HG02981 (cell line): ENCODE data around the gene CEND1.

Experiments used
- ATAC-seq: cut with Tn5 transposase; IDR thresholded peaks from one replicate; pipeline ENCODE4 v1.9.1; 2021; ENCODE audit warnings: mild to moderate bottlenecking, moderate library complexity; ENCODE audit not compliant: unreplicated experiment

Gene CEND1

GRCh38 chr11:827897-828192 lies 38.0 kb upstream of the CEND1 start, which contains the start of gene CRACR2B:
Gene CRACR2B (plus strand): TSS chr11:827919. CDS start chr11:828608, 689 bp downstream.
- ATAC-seq: no peak

- no peak for ATAC-seq
These were observed 37.4 kb upstream of the CEND1 start for GRCh38 chr11:827146-827896.

GRCh38 chr11:826836-827145 lies 36.9 kb upstream of the CEND1 start:
- no peak for ATAC-seq

GRCh38 chr11:826227-826621 lies 36.3 kb upstream of the CEND1 start:
- ATAC-seq: no peak

- no peak for ATAC-seq
These were observed 35.7 kb upstream of the CEND1 start for GRCh38 chr11:825366-826226.

- ATAC-seq: no peak
These were observed 35.1 kb upstream of the CEND1 start for GRCh38 chr11:824942-825341.

GRCh38 chr11:824292-824880 lies 34.5 kb upstream of the CEND1 start:
- ATAC-seq: no peak

- no peak for ATAC-seq
These were observed 33.8 kb upstream of the CEND1 start for GRCh38 chr11:823441-824291.

- no peak for ATAC-seq
These were observed 31.9 kb upstream of the CEND1 start for GRCh38 chr11:821512-822371.

- no peak for ATAC-seq
These were observed 31.0 kb upstream of the CEND1 start for GRCh38 chr11:820655-821511.

GRCh38 chr11:819943-820649 lies 30.2 kb upstream of the CEND1 start:
- peak; percentile 63 for ATAC-seq

GRCh38 chr11:819129-819931 lies 29.4 kb upstream of the CEND1 start:
- ATAC-seq: peak; percentile 56

GRCh38 chr11:818396-819128 lies 28.7 kb upstream of the CEND1 start, which contains the start of gene PNPLA2:
Gene PNPLA2 (plus strand): TSS chr11:818914. CDS start chr11:819719, 805 bp downstream.
- ATAC-seq: no peak

GRCh38 chr11:816433-816779 lies 26.5 kb upstream of the CEND1 start:
- no peak for ATAC-seq

- no peak for ATAC-seq
These were observed 26.0 kb upstream of the CEND1 start for GRCh38 chr11:815675-816432.

- ATAC-seq: no peak
These were observed 23.7 kb upstream of the CEND1 start for GRCh38 chr11:813456-814096.
